GM04503 (cell line): ENCODE measurements around the gene USP17L27.
"Not testable (repeated sequence)": the region's sequence is repeated elsewhere in the genome, so short reads cannot be mapped to it uniquely, and the experiment has no call there.

Experiments
- DNase-seq: peaks from one replicate; pipeline ENCODE4 v3.0.0-alpha.2; 2012; ENCODE audit warnings: low read depth

USP17L27 gene

GRCh38 chr4:9343848-9344247 is at the start of gene USP17L27:
Gene USP17L27 (plus strand): TSS chr4:9344148. CDS start chr4:9344148, 0 bp downstream.
- not testable (repeated sequence) for DNase-seq

- not testable (repeated sequence) for DNase-seq
Observed at GRCh38 chr4:9324191-9324590, 19.8 kb upstream of the USP17L27 start.

- DNase-seq: not testable (repeated sequence)
Observed at GRCh38 chr4:9324865-9325264, 19.1 kb upstream of the USP17L27 start, which contains the start of gene USP17L24. Gene USP17L24 (plus strand): TSS chr4:9325165. CDS start chr4:9325165, 0 bp downstream.

DNA sequence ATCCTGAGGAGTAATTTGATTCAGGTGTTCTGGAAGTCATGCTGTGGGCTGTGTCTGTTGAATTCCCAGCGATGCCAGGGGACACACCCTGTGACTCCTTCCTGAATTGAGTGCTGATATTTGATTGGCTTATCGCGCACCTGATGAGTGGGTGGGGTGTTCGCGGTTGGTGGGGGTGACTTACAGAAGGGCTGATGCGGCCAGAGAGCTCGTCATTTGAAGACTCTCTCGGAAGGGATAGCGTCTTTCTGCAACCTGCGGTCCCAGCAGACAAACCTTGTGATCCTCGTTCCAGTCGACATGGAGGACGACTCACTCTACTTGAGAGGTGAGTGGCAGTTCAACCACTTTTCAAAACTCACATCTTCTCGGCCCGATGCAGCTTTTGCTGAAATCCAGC is 14.3 kb upstream of the USP17L27 start, which contains the start of gene USP17L25:
Gene USP17L25 (plus strand): TSS at position 301 of the 400 bp plus-strand sequence. CDS start 0 bp downstream, at position 301.
- not testable (repeated sequence) for DNase-seq

- DNase-seq: not testable (repeated sequence)
Observed at GRCh38 chr4:9334358-9334757, 9.6 kb upstream of the USP17L27 start, which contains the start of gene USP17L26. Gene USP17L26 (plus strand): TSS chr4:9334658. CDS start chr4:9334658, 0 bp downstream.

DNA sequence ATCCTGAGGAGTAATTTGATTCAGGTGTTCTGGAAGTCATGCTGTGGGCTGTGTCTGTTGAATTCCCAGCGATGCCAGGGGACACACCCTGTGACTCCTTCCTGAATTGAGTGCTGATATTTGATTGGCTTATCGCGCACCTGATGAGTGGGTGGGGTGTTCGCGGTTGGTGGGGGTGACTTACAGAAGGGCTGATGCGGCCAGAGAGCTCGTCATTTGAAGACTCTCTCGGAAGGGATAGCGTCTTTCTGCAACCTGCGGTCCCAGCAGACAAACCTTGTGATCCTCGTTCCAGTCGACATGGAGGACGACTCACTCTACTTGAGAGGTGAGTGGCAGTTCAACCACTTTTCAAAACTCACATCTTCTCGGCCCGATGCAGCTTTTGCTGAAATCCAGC is 4.8 kb upstream of the USP17L27 start, which contains the start of gene USP17L5:
Gene USP17L5 (plus strand): TSS at position 301 of the 400 bp plus-strand sequence. CDS start 0 bp downstream, at position 301.
- not testable (repeated sequence) for DNase-seq

DNA sequence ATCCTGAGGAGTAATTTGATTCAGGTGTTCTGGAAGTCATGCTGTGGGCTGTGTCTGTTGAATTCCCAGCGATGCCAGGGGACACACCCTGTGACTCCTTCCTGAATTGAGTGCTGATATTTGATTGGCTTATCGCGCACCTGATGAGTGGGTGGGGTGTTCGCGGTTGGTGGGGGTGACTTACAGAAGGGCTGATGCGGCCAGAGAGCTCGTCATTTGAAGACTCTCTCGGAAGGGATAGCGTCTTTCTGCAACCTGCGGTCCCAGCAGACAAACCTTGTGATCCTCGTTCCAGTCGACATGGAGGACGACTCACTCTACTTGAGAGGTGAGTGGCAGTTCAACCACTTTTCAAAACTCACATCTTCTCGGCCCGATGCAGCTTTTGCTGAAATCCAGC is 4.6 kb downstream of the USP17L27 start, which contains the start of gene USP17L28:
Gene USP17L28 (plus strand): TSS at position 301 of the 400 bp plus-strand sequence. CDS start 0 bp downstream, at position 301.
- not testable (repeated sequence) for DNase-seq

- not testable (repeated sequence) for DNase-seq
Observed at GRCh38 chr4:9350866-9351265, 6.9 kb downstream of the USP17L27 start.

DNA sequence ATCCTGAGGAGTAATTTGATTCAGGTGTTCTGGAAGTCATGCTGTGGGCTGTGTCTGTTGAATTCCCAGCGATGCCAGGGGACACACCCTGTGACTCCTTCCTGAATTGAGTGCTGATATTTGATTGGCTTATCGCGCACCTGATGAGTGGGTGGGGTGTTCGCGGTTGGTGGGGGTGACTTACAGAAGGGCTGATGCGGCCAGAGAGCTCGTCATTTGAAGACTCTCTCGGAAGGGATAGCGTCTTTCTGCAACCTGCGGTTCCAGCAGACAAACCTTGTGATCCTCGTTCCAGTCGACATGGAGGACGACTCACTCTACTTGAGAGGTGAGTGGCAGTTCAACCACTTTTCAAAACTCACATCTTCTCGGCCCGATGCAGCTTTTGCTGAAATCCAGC is 9.4 kb downstream of the USP17L27 start, which contains the start of gene USP17L29:
Gene USP17L29 (plus strand): TSS at position 301 of the 400 bp plus-strand sequence. CDS start 0 bp downstream, at position 301.
- DNase-seq: not testable (repeated sequence)

- DNase-seq: not testable (repeated sequence)
Observed at GRCh38 chr4:9362829-9363228, 18.9 kb downstream of the USP17L27 start, which contains the start of gene USP17L30. Gene USP17L30 (plus strand): TSS chr4:9363129. CDS start chr4:9363129, 0 bp downstream.

GRCh38 chr4:9379881-9380280 is 35.9 kb downstream of the USP17L27 start:
- not testable (repeated sequence) for DNase-seq

DNA sequence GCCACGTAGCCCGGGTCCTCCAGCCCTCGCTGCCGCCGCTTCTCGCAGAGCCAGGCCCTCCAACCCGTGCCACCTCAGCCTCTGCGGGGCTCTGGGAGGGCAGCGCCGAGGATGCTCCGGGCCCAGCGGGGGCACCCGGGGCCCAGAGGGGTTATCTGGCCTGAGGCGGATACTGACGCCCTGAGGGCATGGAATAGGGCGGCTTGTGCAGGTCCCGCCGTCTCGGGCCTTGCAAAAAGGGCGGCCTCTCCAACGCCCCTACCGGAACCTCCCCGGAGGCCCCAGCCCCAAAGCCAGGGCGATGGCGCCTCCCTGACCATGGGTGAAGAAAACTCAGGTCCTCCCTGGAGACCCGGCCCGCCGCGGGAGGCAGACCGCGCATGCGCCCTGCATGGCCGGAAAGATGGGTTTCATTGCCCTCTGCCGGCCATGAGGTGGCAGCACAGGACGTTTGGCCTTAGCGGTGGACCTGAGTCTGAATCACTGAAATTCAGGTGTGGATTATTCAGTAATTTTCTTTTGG is 37.1 kb downstream of the USP17L27 start:
- DNase-seq: not testable (repeated sequence)

DNA sequence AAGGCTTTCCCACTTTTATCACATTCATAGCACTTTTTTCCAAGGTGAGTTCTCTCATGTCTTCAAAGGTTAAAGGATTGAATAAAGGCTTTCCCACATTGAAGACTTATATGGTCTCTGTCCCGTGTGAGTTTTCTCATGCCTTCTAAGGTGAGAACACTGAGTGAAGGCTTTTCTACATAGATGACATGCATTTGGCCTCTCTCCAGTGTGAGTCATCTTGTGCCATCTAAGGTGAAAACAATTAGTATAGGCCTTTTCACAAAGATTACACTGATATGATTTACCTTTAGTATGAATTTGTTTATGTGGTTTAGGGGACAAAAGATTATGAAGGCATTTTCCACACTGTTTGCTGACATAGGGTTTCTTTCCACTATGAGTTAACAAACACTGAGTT is 40.2 kb downstream of the USP17L27 start:
- DNase-seq: no peak

DNA sequence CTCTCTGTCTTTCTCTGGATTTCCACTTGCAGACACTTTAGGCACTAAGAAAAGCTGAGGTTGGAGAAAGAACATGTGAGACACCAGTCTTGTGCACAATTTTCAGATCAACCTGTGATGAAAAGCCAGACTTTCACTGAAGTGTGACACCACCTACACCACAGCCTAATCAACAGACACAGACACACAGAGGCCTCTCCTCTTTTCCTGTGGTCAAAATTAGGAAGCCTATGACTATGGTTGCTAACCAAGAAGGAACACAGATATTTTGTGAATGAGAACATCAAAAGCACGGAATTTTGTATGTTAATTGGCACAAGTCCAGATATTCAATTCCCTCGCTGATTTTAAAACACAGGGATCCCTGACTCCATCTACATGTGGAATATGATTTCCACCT is 45.1 kb downstream of the USP17L27 start:
- DNase-seq: not testable (repeated sequence)
